H9 (cell line): ENCODE measurements around the gene EHD2. TPM values are rescaled to one million over a fixed set of nuclear protein-coding genes. Genes with fewer than 3 reads are reported as not detected.

Experiments
- DNase-seq: peaks from one replicate; pipeline ENCODE4 v3.0.0-alpha.2; 2017
- H2AFZ ChIP-seq: one replicate; pipeline ENCODE4 v1.6.1; 2013; ENCODE audit warnings: mild to moderate bottlenecking, low read length, control low read depth, moderate library complexity
- H2AK5ac ChIP-seq: 2 replicates; pipeline ENCODE4 v1.6.1; 2013; ENCODE audit warnings: low read length, control low read depth, mixed read lengths; ENCODE audit not compliant: insufficient read length
- H2BK120ac ChIP-seq: one replicate; pipeline ENCODE4 v1.6.1; 2013; ENCODE audit warnings: low read depth, mild to moderate bottlenecking, low read length, control low read depth, inconsistent platforms; ENCODE audit not compliant: poor library complexity, severe bottlenecking
- H2BK12ac ChIP-seq: 2 replicates; pipeline ENCODE4 v1.6.1; 2013; ENCODE audit warnings: low read length, control low read depth, mixed read lengths, low read depth; ENCODE audit not compliant: insufficient read length
- H2BK15ac ChIP-seq: 2 replicates; pipeline ENCODE4 v1.6.1; 2013; ENCODE audit warnings: low read depth, low read length, control low read depth
- H2BK20ac ChIP-seq: one replicate; pipeline ENCODE4 v1.6.1; 2013; ENCODE audit warnings: low read depth, mild to moderate bottlenecking, low read length, control low read depth, inconsistent platforms; ENCODE audit not compliant: poor library complexity, severe bottlenecking
- H2BK5ac ChIP-seq: 2 replicates; pipeline ENCODE4 v1.6.1; 2013; ENCODE audit warnings: low read length, control low read depth, mixed read lengths; ENCODE audit not compliant: insufficient read length
- H3K14ac ChIP-seq: 2 replicates; pipeline ENCODE4 v1.6.1; 2013; ENCODE audit warnings: low read length, control low read depth; ENCODE audit not compliant: insufficient read depth
- H3K18ac ChIP-seq: 2 replicates; pipeline ENCODE4 v1.6.1; 2013; ENCODE audit warnings: low read depth, mild to moderate bottlenecking, mixed read lengths, low read length, control low read depth; ENCODE audit not compliant: insufficient read length
- H3K23ac ChIP-seq: 2 replicates; pipeline ENCODE4 v1.6.1; 2013; ENCODE audit warnings: low read length, control low read depth, mixed read lengths, low read depth; ENCODE audit not compliant: insufficient read length
- H3K23me2 ChIP-seq: 2 replicates; pipeline ENCODE4 v1.6.1; 2013; ENCODE audit warnings: low read depth, mild to moderate bottlenecking, mixed read lengths, low read length, control low read depth; ENCODE audit not compliant: insufficient read length, poor library complexity, severe bottlenecking
- H3K27ac ChIP-seq: 2 replicates; pipeline ENCODE4 v1.5.1; 2013; ENCODE audit warnings: low read length, control low read depth, mixed read lengths, low read depth; ENCODE audit not compliant: insufficient read length
- H3K27me3 ChIP-seq: 2 replicates; pipeline ENCODE4 v1.6.1; 2013; ENCODE audit warnings: low read length, control low read depth, inconsistent platforms; ENCODE audit not compliant: insufficient read depth
- H3K4ac ChIP-seq: 2 replicates; pipeline ENCODE4 v1.6.1; 2013; ENCODE audit warnings: low read depth, mild to moderate bottlenecking, control low read depth, inconsistent platforms, low read length, moderate library complexity
- H3K4me1 ChIP-seq: 2 replicates; pipeline ENCODE4 v1.6.1; 2013; ENCODE audit warnings: low read length, control low read depth, inconsistent platforms; ENCODE audit not compliant: insufficient read depth
- H3K4me2 ChIP-seq: 2 replicates; pipeline ENCODE4 v1.6.1; 2013; ENCODE audit warnings: low read length, control low read depth, mixed read lengths; ENCODE audit not compliant: insufficient read length, insufficient read depth
- H3K56ac ChIP-seq: 2 replicates; pipeline ENCODE4 v1.6.1; 2013; ENCODE audit warnings: low read depth, mild to moderate bottlenecking, mixed read lengths, low read length, control low read depth; ENCODE audit not compliant: insufficient read length
- H3K79me1 ChIP-seq: 2 replicates; pipeline ENCODE4 v1.6.1; 2013; ENCODE audit warnings: low read depth, mild to moderate bottlenecking, moderate library complexity, low read length, control low read depth, inconsistent platforms; ENCODE audit not compliant: insufficient read depth, poor library complexity, severe bottlenecking
- H3K79me2 ChIP-seq: 2 replicates; pipeline ENCODE4 v1.6.1; 2013; ENCODE audit warnings: low read length, control low read depth, inconsistent platforms; ENCODE audit not compliant: insufficient read depth
- H3K9ac ChIP-seq: 2 replicates; pipeline ENCODE4 v1.6.1; 2013; ENCODE audit warnings: low read length, control low read depth, mixed read lengths; ENCODE audit not compliant: insufficient read length; ENCODE audit errors: extremely low read depth
- H3K9me3 ChIP-seq: one replicate; pipeline ENCODE4 v1.6.1; 2013; ENCODE audit warnings: low read depth, low read length, inconsistent platforms; ENCODE audit not compliant: control insufficient read depth
- H3T11ph ChIP-seq: one replicate; pipeline ENCODE4 v1.6.1; 2013; ENCODE audit warnings: mild to moderate bottlenecking, low read length, control low read depth, inconsistent platforms
- H4K20me1 ChIP-seq: one replicate; pipeline ENCODE4 v1.6.1; 2013; ENCODE audit not compliant: control insufficient read depth, insufficient read length, insufficient read depth
- H4K5ac ChIP-seq: 2 replicates; pipeline ENCODE4 v1.6.1; 2013; ENCODE audit warnings: low read depth, mild to moderate bottlenecking, mixed read lengths, low read length, control low read depth; ENCODE audit not compliant: insufficient read length
- H4K8ac ChIP-seq: replicated peaks from 2 replicates; pipeline ENCODE4 v1.6.1; 2013; ENCODE audit warnings: low read length, control low read depth, mixed read lengths, low read depth; ENCODE audit not compliant: insufficient read length
- H4K91ac ChIP-seq: 2 replicates; pipeline ENCODE4 v1.6.1; 2013; ENCODE audit warnings: low read depth, mild to moderate bottlenecking, moderate library complexity, mixed read lengths, low read length, control low read depth; ENCODE audit not compliant: insufficient read length
- H3K27ac Mint-ChIP-seq, 3 experiments: 2 replicates in 2 of 3; 3 replicates in 1 of 3; pipeline ENCODE4 v1.8.0; 2020 to 2021; ENCODE audit warnings: mixed read lengths in 3 of 3, mild to moderate bottlenecking in 1 of 3, moderate library complexity in 1 of 3
- H3K27me3 Mint-ChIP-seq: 2 replicates; pipeline ENCODE4 v1.8.0; 2021; ENCODE audit warnings: low read depth, mild to moderate bottlenecking, moderate library complexity, mixed read lengths
- H3K36me3 Mint-ChIP-seq, 3 experiments: 2 replicates in 2 of 3; 3 replicates in 1 of 3; pipeline ENCODE4 v1.8.0; 2020 to 2021; ENCODE audit warnings: low read depth in 3 of 3, mixed read lengths in 3 of 3; ENCODE audit not compliant: insufficient read depth in 1 of 3
- H3K4me1 Mint-ChIP-seq, 2 experiments: 2 replicates each; pipeline ENCODE4 v1.8.0; 2020; ENCODE audit warnings: mixed read lengths in 2 of 2
- H3K4me3 Mint-ChIP-seq, 2 experiments: 2 replicates in 1 of 2; 3 replicates in 1 of 2; pipeline ENCODE4 v1.8.0; 2020 to 2021; ENCODE audit warnings: mild to moderate bottlenecking in 2 of 2, mixed read lengths in 2 of 2, moderate library complexity in 1 of 2
- H3K9me3 Mint-ChIP-seq, 2 experiments: 2 replicates in 1 of 2; 3 replicates in 1 of 2; pipeline ENCODE4 v1.8.0; 2020; ENCODE audit warnings: mild to moderate bottlenecking in 2 of 2, mixed read lengths in 2 of 2, moderate library complexity in 1 of 2
- CTCF ChIP-seq: fragments of 200-600 bp; sonication (generic); conservative IDR thresholded peaks from 3 replicates; pipeline ENCODE4 v1.8.0; 2021; ENCODE audit warnings: antibody characterized with exemption, mild to moderate bottlenecking
- WGBS: extraction: QIAGEN DNeasy Blood & Tissue Kit; methylation state at CpG from one replicate; pipeline ENCODE4 v1.1.7; 2013; ENCODE audit warnings: missing lambda C conversion rate, low lambda C conversion rate, mixed read lengths; ENCODE audit not compliant: insufficient read length; ENCODE audit errors: extremely low coverage; 5-methylcytosine and 5-hydroxymethylcytosine counted together
- total RNA-seq: library from RNA; stranded (reverse); gene quantifications from 2 replicates; pipeline ENCODE4 v1.2.1, GENCODE V29; 2021

EHD2 gene
- total RNA-seq, 1 experiment from 2014 or later, result 19.7 TPM

GRCh38 chr19:47674548-47674947, 38.7 kb upstream of the EHD2 start:
- Histone ChIP-seq H3K23ac (no peak overlapping the region), H3K27ac (no peak overlapping the region), H3K9me3 (no peaks in the 10 kb centered on the region), H2BK15ac (no peak overlapping the region), H3K9ac (no peak overlapping the region), H2AFZ (no peak overlapping the region), H3K79me2 (no peaks in the 10 kb centered on the region), H3K18ac (no peak overlapping the region), H3K23me2 (no peaks in the 10 kb centered on the region), H4K5ac (no peak overlapping the region), H3K4ac (no peak overlapping the region), H3K14ac (no peak overlapping the region), H2BK120ac (no peak overlapping the region), H3K4me1 (no peaks in the 10 kb centered on the region), H2BK12ac (no peak overlapping the region), H3K56ac (no peak overlapping the region), H3K27me3 (no peaks in the 10 kb centered on the region), H3K79me1 (no peaks in the 10 kb centered on the region), H2AK5ac (no peak overlapping the region), H3K4me2 (no peak overlapping the region), H4K20me1 (no peaks in the 10 kb centered on the region), H4K8ac (no peak overlapping the region), H2BK5ac (no peak overlapping the region), H2BK20ac (no peak overlapping the region), H4K91ac (no peak overlapping the region), H3T11ph (no peak overlapping the region)
- Mint-ChIP-seq H3K4me3 (no peak overlapping the region), H3K36me3 (peaks cover 34 to 69% (median 35%) of the 10 kb centered on the region in 3 experiments), H3K9me3 (no peaks in the 10 kb centered on the region), H3K4me1 (no peaks in the 10 kb centered on the region), H3K27ac (peak overlapping the region in 2 of 3 experiments; percentile 2 to 77; a peak in 1 of 7 replicates), H3K27me3 (no peaks in the 10 kb centered on the region)
- DNase-seq, result no peak
- WGBS, result no CpG with 5 or more reads among the region's 5 CpGs
- no peak for TF ChIP-seq CTCF
